ENCODE measurements around the gene TRIM44.

GRCh38 chr11:35792148-35792845 lies 129.7 kb downstream of the TRIM44 start:
- TF ChIP-seq POLR2A (IDR thresholded peaks at IDR 0.05; ENCODE audit: extremely low read depth, insufficient read length): no peak
- no peak for TF ChIP-seq CTCF (IDR thresholded peaks at IDR 0.05; ENCODE audit: low read depth, low read length)
- TF ChIP-seq MAX (IDR thresholded peaks at IDR 0.05; ENCODE audit: low read depth, low read length): no peak
